Ectodermal cell (in vitro differentiated cells): ENCODE measurements around the gene UBE2QL1.

Experiments
- H3K27ac ChIP-seq: 2 replicates; pipeline ENCODE4 v1.7.0; 2013; ENCODE audit warnings: mild to moderate bottlenecking, low read depth, low read length; ENCODE audit not compliant: insufficient read depth, poor library complexity, severe bottlenecking
- H3K27me3 ChIP-seq: 2 replicates; pipeline ENCODE4 v1.7.0; 2013; ENCODE audit warnings: mild to moderate bottlenecking, low read length; ENCODE audit not compliant: insufficient read depth, control insufficient read depth, poor library complexity, severe bottlenecking
- H3K36me3 ChIP-seq: one replicate; pipeline ENCODE4 v1.7.0; 2013; ENCODE audit warnings: low read length; ENCODE audit not compliant: control insufficient read depth, insufficient read depth
- H3K4me1 ChIP-seq: one replicate; pipeline ENCODE4 v1.7.0; 2013; ENCODE audit warnings: low read length; ENCODE audit not compliant: control insufficient read depth, insufficient read depth
- H3K4me3 ChIP-seq: 2 replicates; pipeline ENCODE4 v1.7.0; 2013; ENCODE audit warnings: low read depth, low read length, control low read depth; ENCODE audit not compliant: insufficient read depth
- H3K9me3 ChIP-seq: 2 replicates; pipeline ENCODE4 v1.7.0; 2013; ENCODE audit warnings: mild to moderate bottlenecking, low read length, moderate library complexity; ENCODE audit not compliant: control insufficient read depth
- WGBS, 2 experiments: methylation state at CpG; one replicate each; pipeline ENCODE4 v1.1.7; 2013; ENCODE audit warnings: missing lambda C conversion rate in 2 of 2; 5-methylcytosine and 5-hydroxymethylcytosine counted together

UBE2QL1 gene

GRCh38 chr5:6427694-6428093 lies 21.0 kb upstream of the UBE2QL1 start:
- Histone ChIP-seq H3K9me3 (no peaks in the 10 kb centered on the region), H3K36me3 (no peaks in the 10 kb centered on the region), H3K27me3 (peaks cover 6% of the 10 kb centered on the region), H3K4me1 (no peaks in the 10 kb centered on the region), H3K27ac (no peak overlapping the region), H3K4me3 (no peak overlapping the region)
- WGBS, 2 experiments = 74 to 79% methylated on average over 4 of the region's 4 CpGs

GRCh38 chr5:6430418-6431028 lies 18.1 kb upstream of the UBE2QL1 start:
- 87 to 93% methylated on average over 9 to 10 of the region's 10 CpGs for WGBS, 2 experiments
- no peaks in the 10 kb centered on the region for H3K9me3 ChIP-seq

DNA sequence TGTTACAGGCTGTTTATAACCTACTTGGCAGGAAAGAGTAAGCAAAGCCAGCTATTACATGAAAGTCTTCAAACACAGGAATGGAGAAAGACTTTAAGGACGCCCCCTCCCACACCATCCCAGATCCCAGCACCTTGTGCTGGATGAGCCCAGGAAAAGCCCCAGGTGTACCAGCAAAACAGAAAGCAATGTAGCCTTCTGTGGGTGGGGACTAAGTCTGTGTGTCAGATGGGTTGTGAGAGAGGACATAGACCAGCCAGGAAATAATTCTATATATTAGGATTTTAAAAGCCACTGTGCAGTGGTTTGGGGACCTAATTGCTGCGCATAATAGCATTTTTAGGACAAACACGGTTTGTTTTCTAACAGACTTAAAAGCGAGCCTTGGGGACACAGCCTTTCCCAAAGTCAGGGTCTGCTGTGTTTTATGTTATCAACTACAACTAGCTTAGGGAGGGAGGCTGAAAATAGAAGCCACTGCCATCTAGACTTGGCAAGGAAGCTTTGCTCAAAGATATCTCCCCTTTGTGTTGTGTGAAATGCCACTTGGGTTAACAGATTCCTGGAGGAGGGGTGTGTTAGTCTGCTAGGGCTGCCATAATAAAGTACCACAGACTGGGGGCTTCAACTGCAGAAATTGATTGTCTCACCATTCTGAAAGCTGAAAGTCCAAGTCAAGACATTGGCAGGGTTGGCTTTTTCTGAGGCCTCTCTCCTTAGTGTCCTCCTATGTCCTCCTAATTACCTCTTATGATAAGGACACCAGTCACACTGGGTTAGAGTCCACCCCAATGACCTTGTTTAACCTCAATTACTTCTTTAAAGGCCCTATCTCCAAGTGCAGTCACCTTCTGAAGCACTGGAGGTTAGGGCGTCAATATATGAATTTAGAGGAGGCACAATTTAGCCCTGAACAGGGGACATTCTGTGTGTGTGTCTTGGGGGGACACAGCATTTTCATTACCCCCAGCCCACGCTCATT lies 17.2 kb upstream of the UBE2QL1 start:
- Histone ChIP-seq H3K27me3 (peaks cover 18% of the 10 kb centered on the region), H3K4me1 (no peaks in the 10 kb centered on the region), H3K27ac (no peak overlapping the region), H3K9me3 (no peaks in the 10 kb centered on the region), H3K36me3 (no peaks in the 10 kb centered on the region), H3K4me3 (no peak overlapping the region)
- WGBS, 2 experiments = 80 to 88% methylated on average over 5 to 6 of the region's 6 CpGs

More at GRCh38 chr5:6430418-6431028, 18.1 kb upstream of the UBE2QL1 start:
- H3K4me1 ChIP-seq = no peaks in the 10 kb centered on the region
- no peaks in the 10 kb centered on the region for H3K36me3 ChIP-seq
- H3K27me3 ChIP-seq = peaks cover 14% of the 10 kb centered on the region
- no peak overlapping the region for H3K4me3 ChIP-seq
- no peak overlapping the region for H3K27ac ChIP-seq

DNA sequence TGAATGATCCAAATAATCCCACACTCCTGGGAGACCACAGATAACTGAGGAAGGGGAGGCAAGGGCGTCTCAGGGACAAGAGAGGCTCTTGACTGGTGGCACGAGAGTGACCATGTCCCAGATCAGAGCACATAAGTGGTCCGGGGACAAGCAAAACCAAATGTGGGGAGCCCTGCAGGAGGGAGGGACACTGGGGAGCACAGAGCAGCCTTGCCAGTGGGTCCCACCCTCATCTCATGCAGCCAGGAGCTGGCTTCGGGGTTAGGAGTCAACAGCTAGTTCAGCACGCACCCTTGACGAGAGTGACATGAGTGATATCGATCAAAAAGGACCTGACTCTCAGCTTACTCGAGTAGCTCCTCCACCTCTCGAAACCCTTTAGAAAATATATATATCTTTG lies 16.5 kb upstream of the UBE2QL1 start:
- Histone ChIP-seq H3K36me3 (no peaks in the 10 kb centered on the region), H3K27ac (no peak overlapping the region), H3K27me3 (peaks cover 18% of the 10 kb centered on the region), H3K9me3 (no peaks in the 10 kb centered on the region), H3K4me3 (no peak overlapping the region), H3K4me1 (no peaks in the 10 kb centered on the region)
- WGBS, 2 experiments = 89 to 91% methylated on average over 9 of the region's 9 CpGs

DNA sequence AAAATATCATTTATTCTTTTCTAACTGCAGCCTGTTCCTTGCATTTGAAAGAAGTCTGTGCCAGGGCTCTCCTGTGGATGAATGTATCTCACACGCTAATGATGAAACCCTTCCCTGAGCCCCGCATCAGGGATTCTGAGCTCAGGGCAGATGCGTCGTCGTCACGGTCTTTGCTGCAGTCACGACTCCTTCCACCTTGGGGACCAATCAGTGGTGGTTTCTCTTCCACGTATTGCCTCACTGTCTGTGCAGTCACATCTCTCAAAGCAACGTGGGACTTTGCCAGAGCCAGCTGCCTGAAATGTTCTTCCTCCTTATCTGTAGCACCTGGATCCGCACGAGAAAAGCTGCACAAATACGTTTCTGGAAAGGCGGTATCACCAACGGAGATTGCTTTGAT lies 13.9 kb upstream of the UBE2QL1 start:
- H3K9me3 ChIP-seq = no peaks in the 10 kb centered on the region
- H3K27ac ChIP-seq = no peak overlapping the region
- no peak overlapping the region for H3K4me3 ChIP-seq
- no peaks in the 10 kb centered on the region for H3K36me3 ChIP-seq
- no peaks in the 10 kb centered on the region for H3K4me1 ChIP-seq
- WGBS, 2 experiments = 83 to 84% methylated on average over 14 of the region's 14 CpGs
- H3K27me3 ChIP-seq = peaks cover 18% of the 10 kb centered on the region

DNA sequence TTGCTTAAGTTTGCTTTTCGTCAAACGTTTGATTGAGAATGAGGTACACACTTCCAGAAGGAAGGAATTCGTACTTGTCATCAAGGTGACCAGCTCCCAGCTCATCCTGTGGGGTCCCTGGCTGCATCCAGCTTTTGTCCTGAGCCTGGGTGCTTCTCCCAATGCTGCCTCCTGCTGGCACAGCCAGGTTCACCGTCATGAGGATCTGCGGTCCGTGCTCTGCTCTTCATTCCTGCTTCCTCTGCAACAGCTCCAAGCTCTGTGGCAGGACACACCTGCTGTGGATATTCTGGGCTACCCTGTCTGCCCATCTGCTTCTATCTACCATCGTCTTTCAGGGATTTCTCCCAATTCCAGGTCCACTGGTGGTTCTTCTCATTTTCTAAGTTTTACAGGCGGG lies 13.3 kb upstream of the UBE2QL1 start:
- H3K4me3 ChIP-seq = no peak overlapping the region
- WGBS, 2 experiments = 23 to 35% methylated on average over 7 to 8 of the region's 8 CpGs
- H3K27me3 ChIP-seq = peaks cover 18% of the 10 kb centered on the region
- H3K4me1 ChIP-seq = no peaks in the 10 kb centered on the region
- H3K36me3 ChIP-seq = no peaks in the 10 kb centered on the region
- H3K27ac ChIP-seq = no peak overlapping the region
- H3K9me3 ChIP-seq = no peaks in the 10 kb centered on the region

GRCh38 chr5:6436715-6437331 lies 11.8 kb upstream of the UBE2QL1 start:
- H3K27me3 ChIP-seq = peaks cover 16% of the 10 kb centered on the region
- H3K9me3 ChIP-seq = no peaks in the 10 kb centered on the region
- H3K4me3 ChIP-seq = no peak overlapping the region
- no peaks in the 10 kb centered on the region for H3K36me3 ChIP-seq
- no peaks in the 10 kb centered on the region for H3K4me1 ChIP-seq
- H3K27ac ChIP-seq = no peak overlapping the region
- 84 to 89% methylated on average over 2 to 4 of the region's 4 CpGs for WGBS, 2 experiments

- Histone ChIP-seq H3K27me3 (peaks cover 6% of the 10 kb centered on the region), H3K4me1 (no peaks in the 10 kb centered on the region), H3K4me3 (no peak overlapping the region), H3K36me3 (no peaks in the 10 kb centered on the region), H3K27ac (no peak overlapping the region), H3K9me3 (no peaks in the 10 kb centered on the region)
- 92 to 94% methylated on average over 5 of the region's 5 CpGs for WGBS, 2 experiments
Measured at GRCh38 chr5:6439588-6440550, 8.8 kb upstream of the UBE2QL1 start.

DNA sequence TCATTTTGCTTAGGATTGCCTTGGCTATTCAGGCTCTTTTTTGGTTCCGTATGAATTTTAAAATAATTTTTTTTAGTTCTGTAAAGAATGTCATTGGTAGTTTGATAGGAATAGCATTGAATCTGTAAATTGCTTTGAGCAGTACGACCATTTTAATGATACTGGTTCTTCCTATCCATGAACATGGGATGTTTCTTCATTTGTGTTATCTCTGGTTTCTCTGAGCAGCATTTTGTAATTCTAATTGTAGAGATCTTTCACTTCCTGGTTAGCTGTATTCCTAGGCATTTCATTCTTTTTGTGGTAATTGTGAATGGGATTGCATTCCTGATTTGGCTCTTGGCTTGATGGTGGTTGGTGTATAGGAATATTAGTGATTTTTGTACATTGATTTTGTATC lies 6.3 kb upstream of the UBE2QL1 start:
- no peaks in the 10 kb centered on the region for H3K4me1 ChIP-seq
- no peak overlapping the region for H3K4me3 ChIP-seq
- H3K27ac ChIP-seq = no peak overlapping the region
- H3K27me3 ChIP-seq = no peaks in the 10 kb centered on the region
- 86 to 90% methylated on average over 2 of the region's 2 CpGs for WGBS, 2 experiments
- H3K9me3 ChIP-seq = no peaks in the 10 kb centered on the region
- no peaks in the 10 kb centered on the region for H3K36me3 ChIP-seq
